SKM-1 (cell line): ENCODE data around the gene ANKRD45.
"Not testable (repeated sequence)": the region's sequence is repeated elsewhere in the genome, so short reads cannot be mapped to it uniquely, and the experiment has no call there.

Experiments
- DNase-seq: peaks from one replicate; lab custom pipeline; 2025; ENCODE audit not compliant: unreplicated experiment; lab: John Stamatoyannopoulos, UW

ANKRD45 gene

DNA sequence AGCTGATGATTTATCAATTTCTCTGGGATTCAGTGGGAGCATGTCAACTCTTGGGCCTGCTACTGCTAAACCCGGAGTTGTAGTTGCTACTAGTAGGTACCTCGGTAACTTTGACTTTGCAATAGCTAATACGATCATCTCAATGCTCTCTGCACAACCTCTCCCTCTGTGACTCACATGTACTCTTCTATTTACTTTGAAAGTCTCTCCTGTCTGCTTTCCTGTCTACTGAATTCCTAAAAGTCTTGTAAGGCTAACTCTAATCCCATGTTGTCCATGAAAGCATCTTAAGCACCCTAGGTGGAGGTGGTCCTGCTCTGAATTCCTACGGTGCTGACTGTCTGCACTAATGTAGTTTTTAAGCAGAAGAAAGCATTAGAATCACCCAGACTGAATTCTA is 96.1 kb downstream of the ANKRD45 start:
- DNase-seq: no peak

- no peak for DNase-seq
Measured at GRCh38 chr1:173572201-173572873, 97.3 kb downstream of the ANKRD45 start.

DNA sequence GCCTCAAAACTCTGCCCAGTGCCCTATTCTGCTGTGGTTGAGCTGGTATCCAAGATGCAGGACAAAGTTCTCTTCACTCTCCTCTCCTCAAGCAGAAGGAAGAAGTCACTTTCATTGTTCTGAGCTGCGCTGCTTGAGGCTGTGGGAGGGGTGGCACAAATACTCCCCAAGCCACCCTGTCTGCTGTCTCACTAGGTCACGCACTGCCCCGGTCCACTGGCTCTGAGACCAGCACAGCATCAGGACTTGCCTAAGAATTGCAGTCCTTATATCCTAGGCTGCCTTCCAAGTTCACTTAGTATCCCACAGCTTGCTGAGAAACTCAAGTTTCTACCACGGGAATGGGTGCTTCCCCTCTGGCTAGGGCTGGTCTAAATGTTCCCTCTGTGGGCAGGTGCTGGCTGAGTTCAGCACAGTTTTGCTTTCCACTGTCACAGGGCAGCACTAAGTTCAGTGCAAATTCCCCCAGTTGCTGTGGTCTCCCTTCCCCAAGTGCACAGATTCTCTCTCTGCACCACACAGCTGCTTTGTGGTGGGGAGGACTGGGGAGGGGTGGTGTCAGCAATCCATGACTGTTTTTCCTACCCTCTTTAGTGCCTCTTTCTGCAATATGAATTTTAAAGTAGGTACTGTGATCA is 99.2 kb downstream of the ANKRD45 start:
- no peak for DNase-seq

GRCh38 chr1:173568483-173568882 is 101.2 kb downstream of the ANKRD45 start:
- DNase-seq: no peak

DNA sequence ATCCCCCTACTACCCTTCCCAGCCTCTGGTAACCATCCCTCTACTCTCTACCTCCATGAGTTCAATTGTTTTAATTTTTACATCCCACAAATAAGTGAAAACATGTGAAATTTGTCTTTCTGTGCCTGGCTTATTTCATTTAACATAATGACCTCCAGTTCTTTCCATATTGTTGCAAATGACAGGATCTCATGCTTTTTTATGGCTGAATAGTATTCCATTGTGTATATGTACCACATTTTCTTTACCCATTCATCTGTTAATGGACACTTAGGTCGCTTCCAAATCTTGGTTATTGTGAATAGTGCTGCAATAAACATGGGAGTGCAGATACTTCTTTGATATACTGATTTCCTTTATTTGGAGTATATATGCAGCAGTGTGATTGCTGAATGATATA is 105.8 kb downstream of the ANKRD45 start:
- DNase-seq: not testable (repeated sequence)

GRCh38 chr1:173562813-173563212 is 106.8 kb downstream of the ANKRD45 start:
- no peak for DNase-seq

GRCh38 chr1:173561263-173561662 is 108.4 kb downstream of the ANKRD45 start:
- DNase-seq: no peak

- no peak for DNase-seq
Measured at GRCh38 chr1:173560285-173560880, 109.3 kb downstream of the ANKRD45 start.
